Measurements from ENCODE around the gene IGSF8.

Gene IGSF8, protein sequence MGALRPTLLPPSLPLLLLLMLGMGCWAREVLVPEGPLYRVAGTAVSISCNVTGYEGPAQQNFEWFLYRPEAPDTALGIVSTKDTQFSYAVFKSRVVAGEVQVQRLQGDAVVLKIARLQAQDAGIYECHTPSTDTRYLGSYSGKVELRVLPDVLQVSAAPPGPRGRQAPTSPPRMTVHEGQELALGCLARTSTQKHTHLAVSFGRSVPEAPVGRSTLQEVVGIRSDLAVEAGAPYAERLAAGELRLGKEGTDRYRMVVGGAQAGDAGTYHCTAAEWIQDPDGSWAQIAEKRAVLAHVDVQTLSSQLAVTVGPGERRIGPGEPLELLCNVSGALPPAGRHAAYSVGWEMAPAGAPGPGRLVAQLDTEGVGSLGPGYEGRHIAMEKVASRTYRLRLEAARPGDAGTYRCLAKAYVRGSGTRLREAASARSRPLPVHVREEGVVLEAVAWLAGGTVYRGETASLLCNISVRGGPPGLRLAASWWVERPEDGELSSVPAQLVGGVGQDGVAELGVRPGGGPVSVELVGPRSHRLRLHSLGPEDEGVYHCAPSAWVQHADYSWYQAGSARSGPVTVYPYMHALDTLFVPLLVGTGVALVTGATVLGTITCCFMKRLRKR

DNA sequence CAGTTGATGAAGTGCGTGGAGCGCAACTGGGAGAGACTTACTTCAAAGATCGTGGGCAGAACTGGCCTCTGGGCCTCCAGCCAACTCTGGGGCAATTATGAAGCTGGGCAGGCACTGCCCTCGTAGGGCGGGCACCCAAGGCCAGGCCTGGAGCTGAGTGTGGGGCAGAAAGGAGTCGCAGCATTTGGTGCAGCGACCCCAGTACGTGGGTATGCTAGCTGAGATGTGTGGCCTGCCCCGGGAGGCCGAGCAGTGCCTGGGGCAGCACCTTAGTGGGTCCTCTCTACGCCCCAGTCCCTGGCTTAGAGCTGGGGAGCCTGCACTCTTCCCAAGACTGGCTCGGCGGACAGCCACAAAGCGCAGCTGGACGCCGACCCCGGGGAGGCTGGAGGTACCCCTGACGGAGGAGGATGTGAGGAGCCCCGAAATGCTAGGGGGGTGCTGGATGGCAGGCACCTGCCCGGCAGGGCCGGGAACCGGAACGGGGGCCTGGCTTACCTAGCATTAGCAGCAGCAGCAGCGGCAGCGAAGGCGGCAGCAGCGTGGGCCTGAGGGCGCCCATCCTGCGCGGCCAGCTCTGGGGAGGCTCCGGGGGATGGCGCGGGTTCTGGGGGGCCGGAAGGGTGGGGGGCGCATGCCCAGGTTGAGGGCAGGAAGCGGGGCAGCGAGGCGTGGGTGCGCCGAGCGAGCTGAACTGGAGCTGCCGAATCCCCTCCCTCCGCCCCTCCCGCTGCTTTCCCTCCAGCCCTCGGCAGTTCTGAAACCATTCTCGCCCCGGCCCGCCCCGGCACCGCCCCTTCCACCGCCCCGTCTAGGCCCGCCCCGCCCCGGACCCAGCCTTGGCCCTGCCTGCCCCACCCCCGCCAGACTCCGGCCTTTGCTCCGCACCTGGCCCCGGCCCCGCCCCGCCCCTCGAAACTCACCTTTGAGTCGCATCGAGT is at the start of gene IGSF8:
TSS of gene IGSF8 (minus strand) at position 709 of the 941 bp plus-strand sequence. CDS start at position 562, 147 bp downstream.
- peak; percentile 91 for DNase-seq (ENCODE audit: extremely low read depth, insufficient read length)

DNA sequence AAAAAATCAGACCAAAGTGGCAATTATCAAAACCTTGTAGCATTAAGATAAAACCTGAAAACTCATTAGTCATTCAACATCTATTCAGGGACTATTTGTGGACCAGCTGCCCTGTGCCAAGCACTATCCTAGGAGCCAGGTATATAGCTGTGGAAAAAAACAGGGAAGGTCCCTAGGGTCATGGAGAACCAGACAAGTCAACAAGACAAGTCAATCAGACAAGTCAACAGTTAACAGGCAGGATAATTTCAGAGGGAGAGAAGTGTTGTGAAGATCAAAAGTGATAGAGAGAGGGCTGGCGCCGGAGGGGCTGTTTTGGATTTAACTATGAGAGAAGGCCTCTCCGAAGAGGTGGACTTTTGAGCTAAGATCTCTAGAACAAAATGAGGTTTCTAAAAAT is 49.7 kb upstream of the IGSF8 start:
- Histone ChIP-seq H3K4me3 (replicated peaks; ENCODE audit: low read depth, low read length) (no peak overlapping the region), H3K27me3 (replicated peaks; ENCODE audit: control insufficient read depth, insufficient read depth, low read length) (no peaks in the 10 kb centered on the region), H3K36me3 (ENCODE audit: control insufficient read depth, insufficient read depth, low read length) (no peaks in the 10 kb centered on the region)
- DNase-seq (ENCODE audit: extremely low read depth, insufficient read length) = no peak
- TF ChIP-seq, protein P1, sequence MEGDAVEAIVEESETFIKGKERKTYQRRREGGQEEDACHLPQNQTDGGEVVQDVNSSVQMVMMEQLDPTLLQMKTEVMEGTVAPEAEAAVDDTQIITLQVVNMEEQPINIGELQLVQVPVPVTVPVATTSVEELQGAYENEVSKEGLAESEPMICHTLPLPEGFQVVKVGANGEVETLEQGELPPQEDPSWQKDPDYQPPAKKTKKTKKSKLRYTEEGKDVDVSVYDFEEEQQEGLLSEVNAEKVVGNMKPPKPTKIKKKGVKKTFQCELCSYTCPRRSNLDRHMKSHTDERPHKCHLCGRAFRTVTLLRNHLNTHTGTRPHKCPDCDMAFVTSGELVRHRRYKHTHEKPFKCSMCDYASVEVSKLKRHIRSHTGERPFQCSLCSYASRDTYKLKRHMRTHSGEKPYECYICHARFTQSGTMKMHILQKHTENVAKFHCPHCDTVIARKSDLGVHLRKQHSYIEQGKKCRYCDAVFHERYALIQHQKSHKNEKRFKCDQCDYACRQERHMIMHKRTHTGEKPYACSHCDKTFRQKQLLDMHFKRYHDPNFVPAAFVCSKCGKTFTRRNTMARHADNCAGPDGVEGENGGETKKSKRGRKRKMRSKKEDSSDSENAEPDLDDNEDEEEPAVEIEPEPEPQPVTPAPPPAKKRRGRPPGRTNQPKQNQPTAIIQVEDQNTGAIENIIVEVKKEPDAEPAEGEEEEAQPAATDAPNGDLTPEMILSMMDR (IDR thresholded peaks at IDR 0.05; ENCODE audit: insufficient read depth, low read length, poor library complexity, severe bottlenecking) = no peak

More for the DNA sequence above, at the start of gene IGSF8:
- TF ChIP-seq, protein P1 (IDR thresholded peaks at IDR 0.05; ENCODE audit: insufficient read depth, low read length, poor library complexity, severe bottlenecking) = no peak
- Histone ChIP-seq H3K36me3 (ENCODE audit: control insufficient read depth, insufficient read depth, low read length) (peaks cover 5% of the 10 kb centered on the region), H3K27me3 (replicated peaks; ENCODE audit: control insufficient read depth, insufficient read depth, low read length) (no peaks in the 10 kb centered on the region), H3K4me3 (replicated peaks; ENCODE audit: low read depth, low read length) (peak within 1 kb of the TSS; percentile 82)

DNA sequence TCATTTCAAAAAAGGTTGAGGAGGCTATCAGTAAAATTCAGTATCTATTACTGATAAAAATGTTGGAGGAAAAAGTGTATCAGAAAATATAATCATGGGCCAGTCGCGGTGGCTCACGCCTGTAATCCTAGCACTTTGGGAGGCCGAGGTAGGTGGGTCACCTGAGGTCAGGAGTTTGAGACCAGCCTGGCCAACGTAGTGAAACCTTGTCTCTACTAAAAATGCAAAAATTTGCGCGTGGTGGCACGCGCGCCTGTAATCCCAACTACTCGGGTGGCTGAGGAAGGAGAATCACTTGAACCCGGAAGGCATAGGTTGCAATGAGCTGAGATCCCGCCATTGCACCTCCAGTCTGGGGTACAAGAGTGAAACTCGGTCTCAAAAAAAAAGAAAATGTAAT is 47.7 kb upstream of the IGSF8 start:
- Histone ChIP-seq H3K36me3 (ENCODE audit: control insufficient read depth, insufficient read depth, low read length) (no peaks in the 10 kb centered on the region), H3K4me3 (replicated peaks; ENCODE audit: low read depth, low read length) (no peak overlapping the region), H3K27me3 (replicated peaks; ENCODE audit: control insufficient read depth, insufficient read depth, low read length) (no peaks in the 10 kb centered on the region)
- TF ChIP-seq, protein P1 (IDR thresholded peaks at IDR 0.05; ENCODE audit: insufficient read depth, low read length, poor library complexity, severe bottlenecking) = no peak
- no peak for DNase-seq (ENCODE audit: extremely low read depth, insufficient read length)

DNA sequence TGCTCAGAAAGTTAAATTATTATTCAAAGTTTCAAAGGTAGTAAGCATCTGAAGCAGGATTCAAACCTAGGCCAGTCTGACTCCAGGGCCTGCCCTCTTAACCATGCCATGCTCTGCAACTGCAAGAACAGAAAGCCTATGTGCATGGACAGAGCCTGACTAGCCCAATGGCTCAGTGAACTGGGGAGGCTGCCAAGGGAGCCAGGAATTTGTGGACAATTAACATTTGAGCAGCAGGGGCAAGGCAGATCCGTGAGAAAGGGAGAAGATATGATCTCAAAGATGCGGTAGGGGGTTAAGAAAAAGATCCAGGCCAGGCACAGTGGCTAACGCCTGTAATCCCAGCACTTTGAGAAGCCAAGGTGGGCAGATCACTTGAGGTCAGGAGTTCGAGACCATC is 46.5 kb upstream of the IGSF8 start:
- DNase-seq (ENCODE audit: extremely low read depth, insufficient read length) = no peak
- H3K36me3 ChIP-seq (ENCODE audit: control insufficient read depth, insufficient read depth, low read length) = no peaks in the 10 kb centered on the region
- TF ChIP-seq, protein P1 (IDR thresholded peaks at IDR 0.05; ENCODE audit: insufficient read depth, low read length, poor library complexity, severe bottlenecking) = no peak
- H3K27me3 ChIP-seq (replicated peaks; ENCODE audit: control insufficient read depth, insufficient read depth, low read length) = no peaks in the 10 kb centered on the region
- no peak overlapping the region for H3K4me3 ChIP-seq (replicated peaks; ENCODE audit: low read depth, low read length)

DNA sequence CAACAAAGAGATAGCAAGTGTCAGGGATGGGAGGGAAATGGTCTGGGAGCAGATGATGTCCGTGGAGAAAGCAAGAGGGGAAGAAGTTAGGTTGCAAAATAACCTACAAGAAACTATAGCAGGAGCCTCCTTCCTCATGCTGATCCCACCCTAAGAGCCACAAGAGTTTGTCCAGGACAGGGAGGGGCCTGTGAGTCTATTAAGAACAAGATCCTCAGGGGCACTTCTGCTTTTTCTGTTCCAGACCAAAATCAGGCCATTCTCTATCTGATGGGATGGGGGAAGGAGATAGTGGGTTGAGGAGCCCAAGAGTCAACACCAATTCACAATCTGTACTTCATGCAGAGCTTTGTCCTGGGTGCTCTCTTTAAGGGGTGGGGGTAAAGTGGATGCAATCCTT is 45.3 kb upstream of the IGSF8 start:
- DNase-seq (ENCODE audit: extremely low read depth, insufficient read length) = no peak
- H3K27me3 ChIP-seq (replicated peaks; ENCODE audit: control insufficient read depth, insufficient read depth, low read length) = no peaks in the 10 kb centered on the region
- no peaks in the 10 kb centered on the region for H3K36me3 ChIP-seq (ENCODE audit: control insufficient read depth, insufficient read depth, low read length)
- no peak overlapping the region for H3K4me3 ChIP-seq (replicated peaks; ENCODE audit: low read depth, low read length)
- TF ChIP-seq, protein P1 (IDR thresholded peaks at IDR 0.05; ENCODE audit: insufficient read depth, low read length, poor library complexity, severe bottlenecking) = no peak

Measured in GM06990 (cell line).